GM12801 (cell line): Measurements from ENCODE around the gene RASSF7.

Experiments used
- CTCF ChIP-seq: IDR thresholded peaks from one replicate; pipeline ENCODE4 v1.5.1; 2011; ENCODE audit warnings: control low read depth; ENCODE audit not compliant: insufficient read length; ENCODE audit errors: extremely low read depth

RASSF7 gene

DNA sequence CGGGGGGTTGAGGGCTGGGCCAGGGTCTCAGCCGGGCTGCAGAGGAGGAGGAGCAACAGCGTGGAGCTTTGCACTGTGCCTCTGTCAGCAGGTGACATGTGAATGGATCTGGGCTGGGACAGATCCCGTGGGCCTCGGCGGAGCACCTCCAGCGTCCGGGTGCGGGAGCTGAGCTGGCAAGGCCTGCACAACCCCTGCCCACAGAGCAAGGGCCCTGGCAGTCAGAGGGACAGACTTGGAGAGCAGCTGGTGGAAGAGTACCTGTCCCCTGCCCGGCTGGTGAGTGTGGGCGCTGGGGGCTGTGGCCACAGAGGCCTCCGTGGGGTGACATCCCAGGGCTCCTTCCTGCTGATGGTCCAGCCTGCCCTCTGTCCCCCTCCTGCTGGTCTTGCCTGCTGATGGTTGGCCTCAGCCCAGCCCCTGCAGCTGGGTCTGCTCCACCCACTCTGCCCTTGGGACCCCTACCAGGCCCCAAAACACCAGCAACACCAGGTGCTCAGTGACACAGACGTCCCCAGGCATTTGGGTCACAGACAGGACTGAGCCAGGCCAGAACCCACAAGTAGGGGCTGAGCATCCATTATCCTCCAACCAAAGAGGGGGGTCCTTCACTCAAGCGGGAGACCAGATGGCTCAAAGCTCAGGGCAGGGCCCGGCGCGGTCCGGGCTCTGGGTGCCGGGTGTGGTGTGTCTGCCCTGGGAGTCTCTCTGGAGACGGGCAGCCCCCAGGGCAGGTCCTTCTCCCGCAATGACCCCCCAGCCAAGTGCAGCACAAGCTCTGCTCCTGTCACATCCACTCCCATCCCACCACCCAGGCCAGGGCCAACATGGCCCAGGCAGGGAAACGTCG is 20.0 kb upstream of the RASSF7 start:
- no peak for TF ChIP-seq CTCF

DNA sequence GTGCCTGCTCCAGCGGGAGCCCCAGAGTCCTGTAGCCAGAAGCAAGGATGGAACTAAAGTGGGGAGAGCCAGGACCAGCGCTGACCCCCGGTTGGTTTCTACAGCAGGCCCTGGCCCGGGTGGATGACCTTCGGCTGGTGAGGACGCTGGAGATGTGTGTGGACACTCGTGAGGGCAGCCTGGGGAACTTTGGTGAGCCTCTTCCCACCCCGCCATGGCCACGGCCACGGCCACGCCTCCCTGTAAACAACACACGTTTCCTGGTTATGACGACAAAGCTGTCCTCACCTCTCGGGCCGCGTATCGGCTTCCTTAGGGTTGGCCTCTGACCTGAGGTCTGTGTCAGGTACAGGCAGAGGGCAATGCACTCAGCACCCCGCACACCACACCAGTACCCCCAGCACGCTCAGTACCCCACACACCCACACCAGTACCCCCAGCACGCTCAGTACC is 19.3 kb upstream of the RASSF7 start:
- TF ChIP-seq CTCF: no peak

- no peak for TF ChIP-seq CTCF
Observed at GRCh38 chr11:544817-545166, 16.0 kb upstream of the RASSF7 start.

- no peak for TF ChIP-seq CTCF
Observed at GRCh38 chr11:545171-545570, 15.6 kb upstream of the RASSF7 start.

DNA sequence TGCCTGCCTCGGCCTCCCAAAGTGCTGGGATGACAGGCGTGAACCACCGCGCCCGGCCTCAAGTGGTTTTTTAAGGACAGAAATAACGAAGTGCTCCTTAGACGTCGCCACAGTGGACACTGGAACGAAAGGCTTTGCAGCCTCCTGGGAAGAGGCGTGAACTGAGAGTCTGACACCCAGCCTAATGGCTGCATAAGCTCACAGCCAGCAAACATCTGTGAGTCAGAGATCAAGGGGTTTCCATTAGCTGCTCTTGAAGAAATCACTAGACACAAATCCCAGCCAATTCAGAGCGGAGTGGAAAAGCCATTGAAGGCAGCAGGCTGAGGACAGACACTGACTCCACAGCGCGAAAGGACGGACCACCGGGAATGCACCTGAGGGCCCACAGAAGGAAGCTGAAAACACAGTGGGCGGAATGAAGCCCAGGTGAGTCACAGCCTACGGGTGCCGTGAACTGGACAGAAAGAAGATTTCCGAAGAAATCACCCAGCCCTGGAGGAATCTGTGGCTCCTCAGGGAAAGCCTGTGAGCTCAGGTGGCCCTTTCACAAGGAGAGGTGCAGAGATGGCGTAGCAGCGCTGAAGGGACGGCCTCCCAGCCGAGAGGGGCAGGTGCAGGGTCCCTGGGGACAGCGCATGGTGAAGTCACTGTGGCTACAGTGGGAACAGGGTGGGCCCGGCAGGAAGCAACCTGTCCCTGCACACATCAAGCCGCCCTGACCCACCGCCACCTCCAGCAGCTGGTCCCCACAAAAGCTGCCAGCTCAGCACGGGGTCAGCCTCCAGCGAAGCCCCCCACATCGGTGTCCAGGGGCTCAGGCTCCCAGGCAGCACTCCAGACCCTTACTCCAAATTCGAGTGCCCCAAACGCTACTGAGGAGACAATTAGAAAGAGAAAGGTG is 11.8 kb upstream of the RASSF7 start:
- TF ChIP-seq CTCF: no peak

DNA sequence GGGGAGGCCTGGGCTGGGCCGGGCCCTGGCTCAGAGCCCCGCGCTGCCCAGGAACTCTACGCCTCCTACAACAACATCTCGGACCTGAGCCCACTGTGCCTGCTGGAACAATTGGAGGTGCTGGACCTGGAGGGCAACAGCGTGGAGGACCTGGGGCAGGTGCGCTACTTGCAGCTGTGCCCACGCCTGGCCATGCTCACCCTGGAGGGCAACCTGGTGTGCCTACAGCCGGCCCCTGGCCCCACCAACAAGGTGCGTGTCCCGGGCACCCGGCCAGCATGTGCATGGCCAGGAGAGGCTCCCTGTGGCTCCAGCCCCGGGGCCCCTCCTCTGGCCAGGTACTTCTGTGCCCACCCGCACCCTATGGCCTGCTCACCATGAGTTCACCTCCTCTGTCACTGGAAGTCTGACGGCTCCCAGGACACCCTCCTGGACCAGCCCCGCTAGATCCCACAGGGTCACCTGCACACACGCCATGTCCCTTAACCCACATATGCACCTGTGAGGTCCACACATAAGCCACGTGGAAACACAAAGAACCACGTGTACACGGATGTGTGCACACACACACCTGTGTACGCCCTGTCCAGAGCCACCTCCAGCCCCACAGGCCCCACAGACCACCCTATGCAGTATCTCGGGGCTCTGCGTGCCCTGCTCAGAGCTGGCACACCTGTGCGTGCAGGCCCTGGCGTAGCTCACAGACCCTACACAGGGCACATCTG is 10.6 kb upstream of the RASSF7 start:
- no peak for TF ChIP-seq CTCF

- TF ChIP-seq CTCF: no peak
Observed at GRCh38 chr11:550746-551085, 10.1 kb upstream of the RASSF7 start.
